Mesothelial cell of epicardium (in vitro differentiated cells): Measurements from ENCODE around the gene CFAP73. TPM values are rescaled to one million over a fixed set of nuclear protein-coding genes. Genes with fewer than 3 reads are reported as not detected.

Experiments used
- DNase-seq, 2 experiments: peaks; one replicate each; pipeline ENCODE4 v3.0.0; 2021; ENCODE audit warnings: low spot score in 2 of 2; ENCODE audit not compliant: unreplicated experiment in 2 of 2
- H3K27ac Mint-ChIP-seq: 2 replicates; pipeline ENCODE4 v1.8.0; 2021; ENCODE audit warnings: mixed read lengths
- H3K27me3 Mint-ChIP-seq: 2 replicates; pipeline ENCODE4 v1.8.0; 2021; ENCODE audit warnings: low read depth, mixed read lengths
- H3K36me3 Mint-ChIP-seq: 2 replicates; pipeline ENCODE4 v1.8.0; 2021; ENCODE audit warnings: mixed read lengths
- H3K4me1 Mint-ChIP-seq: 2 replicates; pipeline ENCODE4 v1.8.0; 2021; ENCODE audit warnings: mixed read lengths
- H3K4me3 Mint-ChIP-seq: 2 replicates; pipeline ENCODE4 v1.8.0; 2021; ENCODE audit warnings: mild to moderate bottlenecking, moderate library complexity, mixed read lengths
- H3K9me3 Mint-ChIP-seq: 2 replicates; pipeline ENCODE4 v1.8.0; 2021; ENCODE audit warnings: mixed read lengths
- CTCF ChIP-seq: fragments of 200-600 bp; sonication (generic); IDR thresholded peaks from one replicate; pipeline ENCODE4 v1.5.0; 2021; ENCODE audit warnings: antibody characterized with exemption; ENCODE audit not compliant: unreplicated experiment
- total RNA-seq: library from RNA; stranded (reverse); gene quantifications from 3 replicates; pipeline ENCODE4 v1.2.1, GENCODE V29; 2021

Gene CFAP73
- total RNA-seq, 1 donor from 2014 or later, result not detected

GRCh38 chr12:113145720-113146551 is 3.6 kb upstream of the CFAP73 start:
- Mint-ChIP-seq H3K9me3 (peaks cover 6% of the 10 kb centered on the region), H3K4me1 (peaks cover 11% of the 10 kb centered on the region), H3K27me3 (peaks cover 9% of the 10 kb centered on the region), H3K27ac (no peak overlapping the region), H3K36me3 (no peaks in the 10 kb centered on the region), H3K4me3 (no peak overlapping the region)
- TF ChIP-seq CTCF, result no peak
- no peak for DNase-seq

- no peak for DNase-seq
Measured at GRCh38 chr12:113146999-113147398, 2.5 kb upstream of the CFAP73 start.

GRCh38 chr12:113151655-113152054 is 2.1 kb downstream of the CFAP73 start:
- no peaks in the 10 kb centered on the region for H3K36me3 Mint-ChIP-seq
- H3K4me1 Mint-ChIP-seq, result peaks cover 17% of the 10 kb centered on the region
- no peak for TF ChIP-seq CTCF
- peaks cover 6% of the 10 kb centered on the region for H3K9me3 Mint-ChIP-seq
- H3K27me3 Mint-ChIP-seq, result peaks cover 53% of the 10 kb centered on the region
- DNase-seq, result no peak
- H3K4me3 Mint-ChIP-seq, result peak overlapping the region; percentile 59
- no peak overlapping the region for H3K27ac Mint-ChIP-seq

More at GRCh38 chr12:113146999-113147398, 2.5 kb upstream of the CFAP73 start:
- Mint-ChIP-seq H3K27me3 (peaks cover 14% of the 10 kb centered on the region), H3K36me3 (no peaks in the 10 kb centered on the region), H3K4me1 (peaks cover 12% of the 10 kb centered on the region), H3K4me3 (no peak overlapping the region), H3K9me3 (peaks cover 6% of the 10 kb centered on the region), H3K27ac (no peak overlapping the region)
- TF ChIP-seq CTCF, result no peak

- TF ChIP-seq CTCF, result no peak
- Mint-ChIP-seq H3K36me3 (peaks cover 6% of the 10 kb centered on the region), H3K27ac (no peak overlapping the region), H3K4me1 (peaks cover 17% of the 10 kb centered on the region), H3K4me3 (peak overlapping the region; percentile 59), H3K27me3 (peaks cover 54% of the 10 kb centered on the region), H3K9me3 (peaks cover 3% of the 10 kb centered on the region)
- no peak for DNase-seq
Measured at GRCh38 chr12:113152196-113152834, 2.8 kb downstream of the CFAP73 start.

- H3K9me3 Mint-ChIP-seq, result no peaks in the 10 kb centered on the region
- H3K4me1 Mint-ChIP-seq, result peaks cover 17% of the 10 kb centered on the region
- no peak overlapping the region for H3K27ac Mint-ChIP-seq
- peak in 1 of 2 experiments; percentile 57 for DNase-seq
- H3K4me3 Mint-ChIP-seq, result peak overlapping the region; percentile 59
- TF ChIP-seq CTCF, result no peak
- H3K36me3 Mint-ChIP-seq, result peaks cover 10% of the 10 kb centered on the region
- peaks cover 52% of the 10 kb centered on the region for H3K27me3 Mint-ChIP-seq
Measured at GRCh38 chr12:113152835-113153814, 3.6 kb downstream of the CFAP73 start.
